Spleen (tissue), 11 donors: Measurements from ENCODE around the gene PTPRN2. TPM values are rescaled to one million over a fixed set of nuclear protein-coding genes. Genes with fewer than 3 reads are reported as not detected.
A peak's percentile ranks its signal among the peaks of the same experiment; 100 is the strongest.

ENCODE experiments used
- DNase-seq: peaks from one replicate; pipeline ENCODE4 v3.0.0-alpha.2; 2020
- H3K27ac ChIP-seq, 8 donors: fragments of 200-600 bp; sonication (generic) in 7 of 8; 1 replicate in 4 of 8; 2 replicates in 4 of 8; pipeline versions ENCODE4 v1.5.0 to v1.8.0; 2016 to 2021; ENCODE audit warnings: inconsistent platforms in 4 of 8, mild to moderate bottlenecking in 4 of 8, moderate library complexity in 1 of 8
- H3K27me3 ChIP-seq, 7 donors: fragments of 200-600 bp; sonication (generic) in 6 of 7; replicated peaks in 1 of 7; 1 replicate in 4 of 7; 2 replicates in 3 of 7; pipeline versions ENCODE4 v1.5.0 to v1.8.0; 2016 to 2021; ENCODE audit warnings: inconsistent platforms in 3 of 7, mild to moderate bottlenecking in 1 of 7
- H3K36me3 ChIP-seq, 6 donors: fragments of 200-600 bp; sonication (generic) in 5 of 6; 1 replicate in 4 of 6; 2 replicates in 2 of 6; pipeline versions ENCODE4 v1.5.0 to v1.8.0; 2016 to 2021; ENCODE audit warnings: inconsistent platforms in 2 of 6
- H3K4me1 ChIP-seq, 6 donors: fragments of 200-600 bp; sonication (generic) in 5 of 6; 1 replicate in 3 of 6; 2 replicates in 3 of 6; pipeline versions ENCODE4 v1.5.0 to v1.8.0; 2016 to 2021; ENCODE audit warnings: inconsistent platforms in 3 of 6
- H3K4me3 ChIP-seq, 8 donors: fragments of 200-600 bp; sonication (generic) in 7 of 8; 1 replicate in 4 of 8; 2 replicates in 4 of 8; pipeline versions ENCODE4 v1.5.0 to v1.8.0; 2016 to 2021; ENCODE audit warnings: inconsistent platforms in 4 of 8, mild to moderate bottlenecking in 4 of 8, moderate library complexity in 2 of 8
- H3K9me3 ChIP-seq, 8 donors: fragments of 200-600 bp; sonication (generic) in 7 of 8; 1 replicate in 4 of 8; 2 replicates in 4 of 8; pipeline versions ENCODE4 v1.5.0 to v1.8.0; 2016 to 2021; ENCODE audit warnings: inconsistent platforms in 4 of 8
- CTCF ChIP-seq, 11 experiments: fragments of 200-600 bp in 7 of 11; fragments of 450-650 bp in 4 of 11; sonication (generic) in 4 of 11; IDR thresholded peaks in 8 of 11; conservative IDR thresholded peaks in 3 of 11; 1 replicate in 7 of 11; 2 replicates in 4 of 11; pipeline versions ENCODE4 v1.4.0 to v1.8.0; 2016 to 2021; ENCODE audit warnings: antibody characterized with exemption in 11 of 11, inconsistent platforms in 4 of 11, mild to moderate bottlenecking in 1 of 11
- POLR2A ChIP-seq, 3 donors: fragments of 450-650 bp; IDR thresholded peaks; one replicate each; pipeline ENCODE4 v1.5.1; 2017; ENCODE audit warnings: antibody characterized with exemption in 3 of 3, mild to moderate bottlenecking in 1 of 3
- POLR2AphosphoS5 ChIP-seq, 3 donors: sonication (generic); formaldehyde crosslinking; IDR thresholded peaks; one replicate each; pipeline ENCODE4 v1.5.1; 2017; ENCODE audit warnings: antibody characterized with exemption in 3 of 3
- WGBS, 5 donors: extraction: QIAGEN DNeasy Blood & Tissue Kit in 3 of 5; methylation state at CpG; one replicate each; pipeline versions ENCODE4 v1.1.5 to v1.1.7; 2013 to 2018; 5-methylcytosine and 5-hydroxymethylcytosine counted together
- intact Hi-C: fragments of 100-400 bp; cut with DNase I; formaldehyde crosslinking; loops from one replicate; pipeline ENCODE4 v1.15.0; 2023; ENCODE audit warnings: low total_unique reads
- polyA plus RNA-seq, 3 donors: library from polyadenylated mRNA; stranded (reverse); fragments of 200-250 nt; gene quantifications; one replicate each; pipeline ENCODE4 v1.2.1, GENCODE V29; 2013
- total RNA-seq, 7 donors: library from RNA; depleted of rRNA in 3 of 7; stranded (reverse); fragments of >200 nt in 3 of 7; fragmentation: NEBNext Ultra II Directional in 4 of 7; extraction: Animal tissue kit (Norgen Biotek cat#: 25700) in 4 of 7; gene quantifications; one replicate each; pipeline versions ENCODE4 v1.1.0 to v1.2.1, GENCODE V29; 2016 to 2021
- donor health status: healthy with polysubstance abuse.
- donor health status: DM: no; HTN: no; CAD: no; lungs with moderate emphysema.
- donor health status: DM: no; HTN: no; CAD: no.
- donor health status: Bipolar disorder and iron deficiency.
- donor health status: healthy.
- donor health status: DM: no; HTN: no; CAD: no.
- donor health status: DM: yes; HTN: yes; CAD: no.

Gene PTPRN2
- total and polyA plus RNA-seq, 10 donors, result 7.0 to 22.8 (median 16.8) TPM

DNA sequence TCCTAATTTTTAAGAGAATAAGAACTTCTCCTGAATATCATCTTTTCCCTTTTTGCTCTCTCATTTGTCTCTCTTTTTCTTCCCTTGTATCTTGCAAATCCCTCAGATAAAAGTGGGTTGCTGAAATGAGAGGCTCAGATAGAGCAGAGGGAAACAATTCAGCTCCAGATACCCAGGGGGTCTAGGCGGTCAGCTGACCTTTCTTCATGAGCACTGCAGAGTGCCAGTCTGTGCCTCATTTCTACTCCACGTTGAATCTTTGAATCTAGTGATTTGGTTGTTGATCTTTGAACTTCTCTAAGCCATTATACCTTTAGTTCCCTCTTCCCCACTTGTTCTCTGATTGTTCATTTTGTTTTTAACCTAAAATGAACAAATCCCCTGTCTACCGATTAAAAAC is 572.6 kb downstream of the PTPRN2 start:
- Histone ChIP-seq H3K4me1 (peaks cover 0 to 6% (median 0%) of the 10 kb centered on the region in 6 donors), H3K27me3 (peaks cover 0 to 29% (median 0%) of the 10 kb centered on the region in 7 donors), H3K36me3 (no peaks in the 10 kb centered on the region), H3K4me3 (no peak overlapping the region), H3K9me3 (no peaks in the 10 kb centered on the region), H3K27ac (no peak overlapping the region)
- WGBS, 5 donors, result 66 to 69% (median 68%) methylated on average over 3 of the region's 3 CpGs
- no peak for DNase-seq
- intact Hi-C loops, result no loop called here
- no peak for TF ChIP-seq POLR2AphosphoS5 (IDR thresholded peaks at IDR 0.05)
- no peak for TF ChIP-seq POLR2A (IDR thresholded peaks at IDR 0.05)
- TF ChIP-seq CTCF (IDR thresholded peaks at IDR 0.05 in 8 of 11, conservative IDR thresholded peaks at IDR 0.05 in 3 of 11), result no peak

DNA sequence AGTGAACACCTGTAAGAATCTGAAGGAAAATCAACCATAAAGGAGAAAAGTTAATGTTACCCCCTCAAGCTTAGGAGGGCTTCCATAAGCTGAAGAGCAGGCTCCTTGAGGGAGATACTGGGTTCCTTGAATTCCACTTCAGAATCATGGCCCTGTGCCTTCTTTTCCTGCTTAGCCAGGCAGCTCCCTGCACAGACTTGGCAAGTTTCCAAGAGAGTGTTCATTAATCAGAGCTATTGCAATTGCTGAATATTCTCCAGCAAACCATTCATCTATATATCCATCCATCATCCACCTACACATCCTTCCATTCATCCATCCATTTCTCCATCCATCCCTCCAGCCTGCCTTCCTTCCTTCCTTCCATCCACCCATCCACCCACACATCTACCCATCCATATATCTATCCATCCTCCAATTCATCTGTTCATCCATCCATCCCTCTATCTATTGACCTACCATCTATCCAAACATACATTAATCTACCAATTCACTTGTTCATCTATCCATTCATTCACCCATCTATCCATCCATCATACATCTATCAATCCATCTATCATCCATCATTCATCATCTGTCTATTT is 574.4 kb downstream of the PTPRN2 start:
- peaks cover 0 to 27% (median 0%) of the 10 kb centered on the region in 7 donors for H3K27me3 ChIP-seq
- H3K36me3 ChIP-seq, result no peaks in the 10 kb centered on the region
- H3K4me3 ChIP-seq, result no peak overlapping the region
- no peak overlapping the region for H3K27ac ChIP-seq
- intact Hi-C loops, result no loop called here
- no peak for DNase-seq
- peaks cover 0 to 6% (median 0%) of the 10 kb centered on the region in 6 donors for H3K4me1 ChIP-seq
- no peak for TF ChIP-seq POLR2AphosphoS5 (IDR thresholded peaks at IDR 0.05)
- TF ChIP-seq CTCF (IDR thresholded peaks at IDR 0.05 in 8 of 11, conservative IDR thresholded peaks at IDR 0.05 in 3 of 11), result no peak
- TF ChIP-seq POLR2A (IDR thresholded peaks at IDR 0.05), result no peak
- no peaks in the 10 kb centered on the region for H3K9me3 ChIP-seq

GRCh38 chr7:158011941-158012340 is 575.7 kb downstream of the PTPRN2 start:
- 67 to 92% (median 75%) methylated on average over 11 of the region's 11 CpGs for WGBS, 5 donors
- DNase-seq, result no peak
- Histone ChIP-seq H3K9me3 (no peaks in the 10 kb centered on the region), H3K4me1 (peaks cover 0 to 6% (median 0%) of the 10 kb centered on the region in 6 donors), H3K36me3 (no peaks in the 10 kb centered on the region), H3K27me3 (peaks cover 0 to 27% (median 0%) of the 10 kb centered on the region in 7 donors), H3K4me3 (peak overlapping the region in 1 of 8 donors; percentile 11), H3K27ac (no peak overlapping the region)
- intact Hi-C loops, result no loop called here
- TF ChIP-seq CTCF (IDR thresholded peaks at IDR 0.05 in 8 of 11, conservative IDR thresholded peaks at IDR 0.05 in 3 of 11), result no peak
- TF ChIP-seq POLR2A (IDR thresholded peaks at IDR 0.05), result no peak
- no peak for TF ChIP-seq POLR2AphosphoS5 (IDR thresholded peaks at IDR 0.05)

GRCh38 chr7:158010961-158011693 is 576.5 kb downstream of the PTPRN2 start:
- Histone ChIP-seq H3K36me3 (no peaks in the 10 kb centered on the region), H3K4me3 (peak overlapping the region in 2 of 8 donors; percentile 11 to 21), H3K9me3 (no peaks in the 10 kb centered on the region), H3K27ac (no peak overlapping the region), H3K27me3 (peaks cover 0 to 27% (median 0%) of the 10 kb centered on the region in 7 donors), H3K4me1 (peaks cover 0 to 6% (median 0%) of the 10 kb centered on the region in 6 donors)
- intact Hi-C loops, result no loop called here
- no peak for DNase-seq
- WGBS, 5 donors, result 50 to 65% (median 57%) methylated on average over 11 of the region's 11 CpGs
- TF ChIP-seq POLR2A (IDR thresholded peaks at IDR 0.05) (no peak), CTCF (IDR thresholded peaks at IDR 0.05 in 8 of 11, conservative IDR thresholded peaks at IDR 0.05 in 3 of 11) (no peak), POLR2AphosphoS5 (IDR thresholded peaks at IDR 0.05) (no peak)
